ENCODE results near the gene SP3. TPM values are rescaled to one million over a fixed set of nuclear protein-coding genes. Genes with fewer than 3 reads are reported as not detected.

Gene SP3
- polyA plus RNA-seq, 4 donors: 100 to 135 (median 126) TPM

GRCh38 chr2:173948842-173949241, 16.3 kb downstream of the SP3 start:
- DNase-seq (ENCODE audit: low read depth in 4 of 4, low spot score in 3 of 4): no peak

DNA sequence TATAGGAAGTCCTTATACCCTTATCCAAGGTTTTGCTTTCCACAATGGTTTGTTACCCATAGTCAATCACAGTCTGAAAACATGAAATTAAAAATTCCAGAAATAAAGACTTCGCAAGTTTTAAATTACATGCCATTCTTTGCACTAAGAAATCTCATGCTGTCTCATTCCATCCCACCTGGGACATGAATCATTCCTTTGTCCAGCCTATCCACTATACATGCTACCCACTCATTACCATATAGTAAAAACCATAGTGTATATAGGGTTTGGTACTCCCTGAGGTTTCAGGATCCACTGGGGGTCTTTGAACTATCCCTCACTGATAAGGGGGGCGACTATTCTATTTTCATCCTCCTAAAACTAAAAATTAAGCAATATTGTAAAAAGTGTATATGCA, 17.0 kb downstream of the SP3 start:
- no peak for DNase-seq (ENCODE audit: low read depth in 4 of 4, low spot score in 3 of 4)

- DNase-seq (ENCODE audit: low read depth in 4 of 4, low spot score in 3 of 4): no peak
Measured at GRCh38 chr2:173947131-173947530, 18.0 kb downstream of the SP3 start.

GRCh38 chr2:173943738-173944137, 21.4 kb downstream of the SP3 start:
- no peak for DNase-seq (ENCODE audit: low read depth in 4 of 4, low spot score in 3 of 4)

- no peak for DNase-seq (ENCODE audit: low read depth in 4 of 4, low spot score in 3 of 4)
Measured at GRCh38 chr2:173942861-173943523, 22.2 kb downstream of the SP3 start.

- no peak for DNase-seq (ENCODE audit: low read depth in 4 of 4, low spot score in 3 of 4)
Measured at GRCh38 chr2:173941567-173941966, 23.6 kb downstream of the SP3 start.

DNA sequence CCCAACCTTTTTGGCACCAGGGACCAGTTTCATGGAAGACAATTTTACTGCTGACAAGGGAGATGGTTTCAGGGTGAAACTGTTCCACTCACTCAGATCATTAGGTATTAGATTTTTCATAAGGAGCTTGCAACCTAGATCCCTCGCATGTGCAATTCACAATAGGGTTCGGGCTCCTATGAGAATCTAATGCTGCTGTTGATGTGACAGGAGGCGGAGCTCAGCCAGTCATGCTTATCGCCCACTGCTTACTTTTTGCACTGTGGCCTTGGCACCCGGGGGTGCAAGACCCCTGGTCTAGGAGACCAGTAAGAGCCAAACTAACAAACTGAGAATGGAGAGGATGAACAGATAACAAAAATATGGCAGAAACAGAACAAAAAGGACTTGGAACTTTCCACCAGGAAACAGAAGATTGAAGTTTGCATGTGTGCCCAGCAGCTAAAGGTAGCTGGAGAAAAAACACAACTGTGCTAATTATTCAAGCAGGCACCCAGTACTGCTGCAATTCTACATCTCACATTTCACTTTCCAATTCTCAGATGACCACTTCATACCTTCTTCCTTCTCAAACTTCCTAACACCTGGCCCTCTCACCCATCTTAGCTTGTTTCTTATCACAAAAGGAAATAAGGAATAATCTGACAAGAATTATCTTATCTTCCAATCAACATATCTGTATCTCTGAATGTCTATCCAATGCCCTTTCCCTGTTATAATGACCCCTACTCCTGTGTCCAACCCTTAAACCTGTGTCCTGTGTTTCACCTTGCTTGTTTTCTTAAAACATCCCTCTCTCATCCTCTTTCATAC, 24.8 kb downstream of the SP3 start:
- DNase-seq (ENCODE audit: low read depth in 4 of 4, low spot score in 3 of 4): no peak

DNA sequence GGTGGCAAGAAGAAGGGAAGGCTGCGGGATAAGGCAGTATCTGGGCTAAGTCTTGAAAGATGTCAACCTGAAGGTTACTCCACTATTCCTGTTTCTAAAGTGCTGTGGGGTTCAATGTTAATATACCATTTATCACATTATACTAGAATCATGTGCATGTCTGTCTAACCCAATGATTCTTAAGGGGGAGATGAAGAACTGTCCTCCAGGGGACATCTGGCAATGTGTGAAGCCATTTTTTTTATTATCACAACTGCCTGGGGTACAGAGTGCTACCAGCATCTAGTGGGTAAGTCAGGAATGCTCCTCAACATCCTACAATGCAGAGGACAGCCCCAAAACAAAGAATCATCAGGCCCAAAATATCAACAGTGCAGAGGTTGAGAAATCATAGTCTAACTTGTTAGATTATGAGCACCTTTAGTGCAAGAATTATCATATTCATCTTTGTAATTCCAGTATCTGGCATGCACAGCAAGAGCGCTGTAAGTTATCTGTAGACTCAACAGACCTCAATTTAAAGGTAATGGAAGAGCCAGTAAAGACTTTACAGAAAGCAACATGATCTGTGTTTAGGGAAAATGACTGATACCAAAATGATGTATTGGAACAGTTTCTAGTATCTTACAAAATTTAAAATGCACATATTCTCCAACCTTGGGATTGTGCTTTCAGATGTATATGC, 26.3 kb downstream of the SP3 start:
- no peak for DNase-seq (ENCODE audit: low read depth in 4 of 4, low spot score in 3 of 4)

DNA sequence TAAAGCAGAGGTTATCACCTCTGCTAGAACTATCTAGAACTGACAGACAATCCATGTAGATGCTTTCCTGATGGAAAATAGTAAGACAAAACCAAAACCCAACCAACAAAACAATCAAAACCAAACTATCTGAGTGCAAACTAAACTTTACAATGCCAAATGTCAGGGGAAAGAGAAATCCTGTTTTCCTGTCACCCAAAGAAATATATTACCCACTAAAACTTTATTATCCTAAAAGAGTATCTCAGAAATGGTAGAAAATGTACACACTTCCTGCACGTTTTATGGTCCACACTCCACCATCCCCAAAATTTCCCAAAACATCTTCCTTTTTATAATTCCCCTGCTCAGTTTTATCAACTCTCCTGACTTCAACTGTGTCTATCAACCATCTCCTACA, 29.9 kb downstream of the SP3 start:
- DNase-seq (ENCODE audit: low read depth in 4 of 4, low spot score in 3 of 4): no peak

- DNase-seq (ENCODE audit: low read depth in 4 of 4, low spot score in 3 of 4): no peak
Measured at GRCh38 chr2:173934895-173935294, 30.3 kb downstream of the SP3 start.

DNA sequence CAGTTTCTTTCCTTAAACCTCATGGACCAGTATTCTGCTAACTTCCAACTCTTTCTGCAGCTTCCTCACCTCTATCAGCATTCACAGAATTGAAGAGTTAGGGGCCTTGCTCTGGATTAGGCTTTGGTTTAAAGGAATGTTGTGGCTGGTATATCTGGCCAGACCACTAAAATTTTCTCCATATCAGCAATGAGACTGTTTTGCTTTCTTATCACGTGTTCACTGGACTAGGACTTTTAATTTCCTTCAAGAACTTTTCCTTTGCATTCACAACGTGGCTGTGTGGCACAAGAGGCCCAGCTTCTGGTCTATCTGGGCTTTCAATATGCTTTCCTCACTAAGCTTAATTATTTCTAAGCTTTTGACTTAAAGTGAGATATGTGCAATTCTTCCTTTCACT, 33.4 kb downstream of the SP3 start:
- no peak for DNase-seq (ENCODE audit: low read depth in 4 of 4, low spot score in 3 of 4)

- DNase-seq (ENCODE audit: low read depth in 4 of 4, low spot score in 3 of 4): no peak
Measured at GRCh38 chr2:173929441-173929840, 35.7 kb downstream of the SP3 start.

GRCh38 chr2:173926875-173927274, 38.3 kb downstream of the SP3 start:
- no peak for DNase-seq (ENCODE audit: low read depth in 4 of 4, low spot score in 3 of 4)

GRCh38 chr2:173924285-173924684, 40.9 kb downstream of the SP3 start:
- no peak for DNase-seq (ENCODE audit: low read depth in 4 of 4, low spot score in 3 of 4)

- DNase-seq (ENCODE audit: low read depth in 4 of 4, low spot score in 3 of 4): no peak
Measured at GRCh38 chr2:173922760-173923159, 42.4 kb downstream of the SP3 start.

DNA sequence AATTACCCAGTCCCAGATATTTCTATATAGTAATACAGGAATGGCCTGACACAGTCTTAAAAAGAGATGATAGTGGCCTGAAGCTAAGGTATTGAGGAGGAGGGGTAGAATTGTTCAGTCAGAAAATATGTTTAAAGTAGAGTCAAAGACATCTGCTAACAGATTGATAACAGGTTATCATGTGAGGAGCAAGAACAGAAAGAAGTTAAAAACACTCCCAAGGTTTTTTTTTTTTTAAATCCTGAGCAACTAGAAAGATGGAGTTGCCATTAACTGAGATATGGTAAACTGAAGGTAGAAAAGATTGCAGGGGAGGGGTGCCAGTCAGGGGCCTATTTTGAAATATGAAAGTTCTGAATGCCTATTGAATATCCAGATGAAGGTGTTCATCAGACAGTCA, 43.1 kb downstream of the SP3 start:
- no peak for DNase-seq (ENCODE audit: low read depth in 4 of 4, low spot score in 3 of 4)

DNA sequence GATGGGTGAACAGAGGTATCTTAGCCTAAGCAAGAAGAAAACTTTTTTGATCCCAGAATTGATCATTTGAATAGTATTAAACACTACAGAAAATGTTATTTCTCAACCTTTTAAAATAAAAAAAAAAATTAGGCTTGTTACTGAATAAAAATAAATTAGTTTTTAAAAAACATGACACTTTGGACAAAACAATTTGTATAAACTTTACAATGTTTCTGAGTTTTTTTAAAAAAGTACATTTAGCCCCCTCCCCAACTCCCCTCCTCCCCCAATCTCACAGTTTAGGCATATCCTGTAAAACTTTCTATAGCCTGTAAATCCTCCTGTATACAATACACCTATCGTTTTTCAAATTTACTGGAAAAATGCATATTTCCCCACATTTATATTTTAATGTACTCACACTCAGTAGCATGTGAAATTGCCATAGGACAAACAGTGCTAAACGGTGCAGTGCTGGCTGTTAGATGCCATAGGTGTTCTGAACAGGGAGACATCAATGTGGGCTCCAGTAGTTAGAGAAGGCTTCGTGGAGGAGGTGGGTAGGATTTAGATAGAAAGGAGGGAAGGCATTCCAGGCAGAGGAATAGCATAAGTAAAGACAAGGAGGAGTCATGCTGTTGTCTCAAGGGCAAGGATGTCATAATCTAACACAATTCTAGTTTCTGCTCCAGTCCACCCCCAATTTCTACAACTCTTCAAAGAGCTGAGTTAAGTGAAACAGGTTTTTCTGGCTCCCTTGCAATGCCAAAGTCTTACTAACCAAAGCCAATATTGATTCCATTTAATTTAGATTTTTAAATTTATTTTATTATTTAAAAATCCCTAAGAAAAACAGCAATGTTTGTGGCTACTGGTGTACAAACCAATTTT, 50.9 kb downstream of the SP3 start:
- no peak for DNase-seq (ENCODE audit: low read depth in 4 of 4, low spot score in 3 of 4)

GRCh38 chr2:173909846-173910245, 55.3 kb downstream of the SP3 start:
- DNase-seq (ENCODE audit: low read depth in 4 of 4, low spot score in 3 of 4): no peak

DNA sequence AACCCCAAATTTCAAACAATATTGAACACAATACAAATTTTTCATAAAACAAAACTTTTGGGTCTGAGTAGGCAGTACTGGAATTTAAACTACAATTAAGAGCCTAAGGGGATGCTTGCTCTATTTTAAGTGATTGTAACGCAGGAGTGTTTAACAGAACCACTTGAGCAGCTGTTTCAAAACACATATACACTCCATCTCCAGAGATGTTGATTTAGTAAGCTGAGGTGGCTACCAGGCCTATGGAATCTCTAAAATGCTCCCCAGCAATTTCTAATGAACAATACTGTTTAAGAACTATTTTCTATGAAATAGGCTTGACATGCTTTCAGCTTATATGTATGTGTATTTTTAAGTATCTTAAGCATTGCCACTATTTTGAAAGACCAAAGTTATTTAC, 58.5 kb downstream of the SP3 start:
- DNase-seq (ENCODE audit: low read depth in 4 of 4, low spot score in 3 of 4): no peak

DNA sequence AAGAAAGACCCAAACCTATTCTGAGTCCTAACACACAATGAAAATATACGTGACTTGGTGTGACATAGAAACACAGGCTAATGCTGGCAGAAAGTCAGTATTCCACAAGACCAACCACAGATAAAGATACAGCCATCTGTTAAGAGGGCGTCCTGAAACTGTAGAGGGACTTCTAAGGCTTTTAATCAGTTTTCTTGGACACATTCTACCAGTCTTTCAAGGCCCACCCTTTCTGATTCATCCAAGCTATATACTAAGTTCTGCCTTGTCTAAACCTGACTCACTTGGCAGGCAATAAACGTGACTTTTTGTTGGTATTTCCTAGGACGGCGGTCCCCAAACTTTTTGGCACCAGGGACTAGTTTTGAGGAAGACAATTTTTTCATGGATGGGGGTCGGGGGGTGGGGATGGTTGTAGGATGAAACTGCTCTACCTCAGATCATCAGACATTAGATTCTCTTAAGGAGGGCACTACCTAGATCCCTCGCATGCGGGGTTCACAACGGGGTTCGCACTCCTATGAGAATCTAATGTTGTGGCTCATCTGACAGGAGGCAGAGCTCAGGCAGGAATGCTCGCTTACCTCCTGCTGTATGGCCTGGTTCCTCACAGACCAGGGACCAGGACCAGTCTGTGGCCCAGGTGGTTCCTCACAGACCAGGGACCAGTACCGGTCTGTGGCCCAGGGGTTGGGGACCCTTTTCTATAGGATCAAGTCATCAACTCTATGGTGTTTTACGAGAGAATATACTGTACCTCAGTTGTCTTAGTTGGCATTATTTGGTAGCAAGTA, 61.4 kb downstream of the SP3 start:
- no peak for DNase-seq (ENCODE audit: low read depth in 4 of 4, low spot score in 3 of 4)
